ENCODE results near the gene RANBP1. TPM values are rescaled to one million over a fixed set of nuclear protein-coding genes. Genes with fewer than 3 reads are reported as not detected.

The RANBP1 gene
- total RNA-seq, 4 donors from 2014 or later, result 79.4 to 147 (median 120) TPM

GRCh38 chr22:20165421-20165820, 49.5 kb downstream of the RANBP1 start:
- H3K27me3 ChIP-seq, result no peaks in the 10 kb centered on the region
- no peak for ATAC-seq
- no peaks in the 10 kb centered on the region for H3K36me3 ChIP-seq
- H3K27ac ChIP-seq, result no peak overlapping the region
- TF ChIP-seq CTCF (IDR thresholded peaks at IDR 0.05 in 4 of 5, conservative IDR thresholded peaks at IDR 0.05 in 1 of 5) (no peak), POLR2A (IDR thresholded peaks at IDR 0.05) (no peak)
- H3K4me3 ChIP-seq, result no peak overlapping the region
- in situ Hi-C loops (cut with MboI; ENCODE audit: low sequenced_read_pairs in 4 of 4) (no loop called here), intact Hi-C loops (cut with DNase I; ENCODE audit: low total_unique reads) (no loop called here)
- no peak for DNase-seq
- H3K9me3 ChIP-seq, result no peaks in the 10 kb centered on the region
- no peaks in the 10 kb centered on the region for H3K4me1 ChIP-seq

- no peak for ATAC-seq
- no peaks in the 10 kb centered on the region for H3K9me3 ChIP-seq
- no peaks in the 10 kb centered on the region for H3K27me3 ChIP-seq
- intact Hi-C loops (cut with DNase I; ENCODE audit: low total_unique reads), result no loop called here
- TF ChIP-seq CTCF (IDR thresholded peaks at IDR 0.05 in 4 of 5, conservative IDR thresholded peaks at IDR 0.05 in 1 of 5) (no peak), POLR2A (IDR thresholded peaks at IDR 0.05) (no peak)
- H3K27ac ChIP-seq, result no peak overlapping the region
- no peaks in the 10 kb centered on the region for H3K36me3 ChIP-seq
- no peak for DNase-seq
- in situ Hi-C loops (cut with MboI; ENCODE audit: low sequenced_read_pairs in 4 of 4), result no loop called here
- H3K4me3 ChIP-seq, result no peak overlapping the region
- H3K4me1 ChIP-seq, result no peaks in the 10 kb centered on the region
Measured at GRCh38 chr22:20165913-20166312, 50.0 kb downstream of the RANBP1 start.

- intact Hi-C loops (cut with DNase I; ENCODE audit: low total_unique reads) (no loop called here), in situ Hi-C loops (cut with MboI; ENCODE audit: low sequenced_read_pairs in 4 of 4) (no loop called here)
- no peak overlapping the region for H3K27ac ChIP-seq
- no peaks in the 10 kb centered on the region for H3K9me3 ChIP-seq
- no peaks in the 10 kb centered on the region for H3K36me3 ChIP-seq
- H3K27me3 ChIP-seq, result no peaks in the 10 kb centered on the region
- H3K4me3 ChIP-seq, result no peak overlapping the region
- DNase-seq (no peak), ATAC-seq (no peak)
- no peak for TF ChIP-seq POLR2A (IDR thresholded peaks at IDR 0.05)
- no peak for TF ChIP-seq CTCF (IDR thresholded peaks at IDR 0.05 in 4 of 5, conservative IDR thresholded peaks at IDR 0.05 in 1 of 5)
- no peaks in the 10 kb centered on the region for H3K4me1 ChIP-seq
Measured at GRCh38 chr22:20166703-20167102, 50.8 kb downstream of the RANBP1 start.

GRCh38 chr22:20167643-20168322, 51.9 kb downstream of the RANBP1 start:
- H3K9me3 ChIP-seq, result no peaks in the 10 kb centered on the region
- no peaks in the 10 kb centered on the region for H3K36me3 ChIP-seq
- in situ Hi-C loops (cut with MboI; ENCODE audit: low sequenced_read_pairs in 4 of 4), result no loop called here
- TF ChIP-seq CTCF (IDR thresholded peaks at IDR 0.05 in 4 of 5, conservative IDR thresholded peaks at IDR 0.05 in 1 of 5), result no peak
- TF ChIP-seq POLR2A (IDR thresholded peaks at IDR 0.05), result no peak
- H3K4me3 ChIP-seq, result no peak overlapping the region
- intact Hi-C loops (cut with DNase I; ENCODE audit: low total_unique reads), result no loop called here
- DNase-seq (no peak), ATAC-seq (no peak)
- H3K27me3 ChIP-seq, result no peaks in the 10 kb centered on the region
- no peaks in the 10 kb centered on the region for H3K4me1 ChIP-seq
- no peak overlapping the region for H3K27ac ChIP-seq

Measured in gastrocnemius medialis (tissue), 4 donors.